NCI-H187 treated with DMSO at 0.1 percent for 48 hours (cell line): ENCODE measurements around the gene SWAP70.

ENCODE experiments used
- DNase-seq: peaks from one replicate; lab custom pipeline; 2025; lab: John Stamatoyannopoulos, UW

The SWAP70 gene

DNA sequence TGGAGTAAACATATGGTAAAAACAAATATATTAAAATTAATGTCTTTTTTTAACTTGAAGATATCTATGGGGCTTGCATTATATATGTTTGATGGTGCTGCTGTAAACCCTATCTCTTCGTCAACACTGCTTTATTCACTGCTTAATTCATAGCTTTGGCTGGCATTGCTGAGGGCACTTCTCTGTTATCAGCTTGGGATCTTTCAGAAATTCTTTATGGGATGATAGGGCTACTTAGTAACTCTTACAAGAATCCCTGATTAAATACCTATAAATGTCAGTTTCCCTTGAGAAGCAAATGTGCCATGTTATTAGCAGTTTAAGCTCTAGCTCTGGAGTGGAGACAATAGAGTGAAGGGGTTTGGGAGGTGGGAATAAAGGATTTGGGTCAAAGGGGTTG is 112.3 kb downstream of the SWAP70 start:
- DNase-seq = no peak

DNA sequence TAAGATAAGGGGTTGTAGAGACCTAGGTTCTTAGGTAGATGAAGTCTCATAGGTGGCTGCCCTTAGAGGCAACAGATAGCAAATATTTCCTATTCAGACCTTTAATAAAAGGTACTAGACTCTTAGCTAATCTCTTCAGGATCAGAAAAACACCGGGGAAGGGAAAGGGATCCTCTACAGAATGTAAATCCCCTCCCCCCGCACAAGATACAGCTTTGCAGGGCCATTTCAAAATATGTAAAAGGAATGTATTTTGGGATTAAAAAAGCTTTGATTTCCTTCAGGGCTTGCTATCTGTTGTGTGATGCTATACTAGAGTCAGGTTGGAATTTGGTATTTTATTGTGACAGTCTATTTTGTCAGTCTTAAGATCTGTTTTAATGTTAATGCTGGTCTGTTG is 113.2 kb downstream of the SWAP70 start:
- no peak for DNase-seq

DNA sequence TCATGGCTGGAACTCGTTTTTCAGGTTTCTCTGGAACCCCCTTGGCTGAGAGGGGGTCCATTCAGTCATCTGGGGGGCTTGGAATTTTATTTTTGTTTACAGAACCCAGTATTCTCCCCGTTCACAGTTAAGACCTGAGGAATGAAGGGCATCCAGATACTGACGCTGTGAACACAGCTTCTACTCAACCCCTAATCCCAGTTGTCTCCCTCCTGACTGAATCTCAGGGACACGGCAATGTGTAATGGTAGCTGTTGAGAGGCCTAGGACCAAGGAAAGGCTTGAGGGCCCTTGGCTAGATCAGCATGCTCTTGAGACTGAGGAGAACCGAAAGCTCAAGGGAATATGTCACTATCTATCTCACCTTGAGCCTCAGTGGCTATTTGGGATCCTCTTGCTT is 113.6 kb downstream of the SWAP70 start:
- DNase-seq = no peak

DNA sequence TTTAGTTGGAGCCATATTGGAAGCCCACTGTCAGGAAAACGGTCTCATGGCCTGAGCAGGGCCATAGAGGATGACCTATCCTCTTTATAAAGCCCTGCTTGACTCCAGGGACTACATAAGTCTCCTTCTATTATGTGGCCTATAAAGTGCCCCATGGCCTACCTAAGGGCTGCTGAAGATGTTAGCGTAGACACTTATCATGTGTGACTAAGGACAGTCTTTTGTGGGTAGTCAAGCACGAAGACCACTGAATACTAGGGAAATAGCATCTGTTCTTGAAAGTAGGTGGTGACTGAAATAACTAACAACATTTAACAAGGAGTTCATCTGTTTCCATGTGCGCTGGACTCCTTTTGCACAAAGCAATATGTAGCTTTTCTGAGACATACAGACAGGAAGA is 117.1 kb downstream of the SWAP70 start:
- DNase-seq = no peak

DNA sequence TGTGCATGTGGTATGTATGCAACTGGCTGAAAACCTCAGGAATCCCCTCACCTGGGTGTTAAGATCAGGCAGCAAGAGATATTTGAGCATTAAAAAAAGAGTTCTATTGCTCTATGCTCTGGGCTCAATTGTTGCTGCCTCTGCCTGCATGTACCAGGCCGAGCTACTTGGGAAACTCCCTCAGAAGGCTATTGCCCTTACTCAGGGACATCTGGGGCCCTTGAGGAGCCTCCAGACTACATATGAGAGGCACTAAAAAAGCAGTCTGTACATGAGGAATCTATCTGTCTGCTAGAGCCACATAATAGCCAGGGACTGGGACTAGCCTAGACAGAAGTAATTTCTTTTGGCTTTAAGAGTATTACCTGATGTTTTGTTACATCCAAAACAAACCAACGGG is 120.1 kb downstream of the SWAP70 start:
- no peak for DNase-seq

DNA sequence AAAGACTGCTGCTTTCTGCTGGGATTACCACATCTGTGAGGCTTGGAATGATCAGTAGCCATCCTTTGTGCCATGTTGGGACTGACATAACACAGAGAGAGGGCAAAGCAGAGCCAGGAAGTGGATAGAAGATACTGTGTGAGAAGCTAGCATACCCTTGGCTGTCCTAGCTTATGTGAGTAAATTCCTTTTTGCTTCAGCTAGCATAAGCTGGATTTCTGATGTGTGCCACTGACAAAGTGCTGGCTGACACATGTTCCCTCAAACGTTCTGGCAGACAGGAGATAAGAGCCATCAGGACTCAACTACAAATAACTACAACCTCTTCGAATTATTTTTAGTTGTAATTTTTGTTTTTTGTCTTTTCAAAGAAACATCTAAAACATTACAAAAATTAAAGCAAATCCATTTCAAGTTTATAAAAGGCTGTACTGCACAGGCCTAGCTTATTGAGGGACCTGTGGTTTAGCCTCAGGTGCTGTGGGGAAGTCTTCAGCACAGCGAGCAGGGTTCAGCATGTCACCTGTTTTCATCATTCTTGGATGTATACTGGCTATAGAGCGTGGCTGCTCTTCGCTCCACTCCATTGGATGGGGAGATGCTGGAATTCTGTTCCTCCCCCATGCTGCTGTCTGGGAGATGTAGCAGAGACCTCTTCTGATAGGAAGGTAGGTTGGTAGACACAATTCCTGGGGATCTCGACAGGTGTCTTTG is 120.9 kb downstream of the SWAP70 start:
- DNase-seq = no peak

DNA sequence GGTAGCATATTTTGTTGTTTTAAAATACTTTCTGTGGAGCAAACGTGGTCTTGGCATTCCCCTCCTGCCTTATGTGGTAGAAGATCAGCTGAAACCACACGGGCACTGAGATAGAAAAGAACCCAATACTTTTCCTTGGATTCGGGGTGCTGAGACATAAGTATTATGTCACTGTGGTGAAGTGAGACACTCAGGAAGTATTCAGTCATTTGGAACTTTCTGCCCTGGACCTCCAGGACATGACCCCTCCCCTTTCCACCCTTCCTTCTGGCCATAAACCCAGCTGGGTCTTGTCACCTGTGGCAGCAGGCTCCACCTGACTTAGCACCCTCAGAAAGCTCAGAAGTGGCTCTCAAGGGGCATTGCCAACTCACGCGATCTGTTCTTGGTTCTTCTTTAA is 123.4 kb downstream of the SWAP70 start:
- no peak for DNase-seq

DNA sequence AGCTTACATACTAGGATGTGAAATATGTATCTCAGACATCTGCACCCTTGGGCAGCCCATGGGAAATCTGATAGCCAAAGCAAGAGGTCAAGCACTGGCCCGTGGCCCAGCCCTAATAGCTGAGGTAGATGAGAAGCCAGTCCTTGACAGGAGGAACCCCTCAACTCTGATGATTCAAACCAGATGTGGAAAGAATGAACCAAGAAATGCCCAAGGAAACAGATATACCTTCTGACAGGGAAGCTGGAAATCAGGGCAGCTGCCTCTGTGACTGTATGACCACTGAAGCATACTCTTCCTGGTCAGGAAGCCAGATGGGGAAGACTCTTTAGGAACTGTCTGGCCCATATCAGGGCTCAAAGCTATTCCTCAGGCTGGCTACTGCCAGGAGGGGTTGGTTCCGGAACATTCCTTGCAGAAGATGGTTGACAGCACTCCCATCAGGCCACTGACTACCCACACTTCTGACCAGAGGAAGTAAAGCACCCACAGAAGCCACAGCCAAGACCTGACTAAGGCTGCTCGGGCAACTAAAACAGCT is 124.2 kb downstream of the SWAP70 start:
- DNase-seq = no peak

DNA sequence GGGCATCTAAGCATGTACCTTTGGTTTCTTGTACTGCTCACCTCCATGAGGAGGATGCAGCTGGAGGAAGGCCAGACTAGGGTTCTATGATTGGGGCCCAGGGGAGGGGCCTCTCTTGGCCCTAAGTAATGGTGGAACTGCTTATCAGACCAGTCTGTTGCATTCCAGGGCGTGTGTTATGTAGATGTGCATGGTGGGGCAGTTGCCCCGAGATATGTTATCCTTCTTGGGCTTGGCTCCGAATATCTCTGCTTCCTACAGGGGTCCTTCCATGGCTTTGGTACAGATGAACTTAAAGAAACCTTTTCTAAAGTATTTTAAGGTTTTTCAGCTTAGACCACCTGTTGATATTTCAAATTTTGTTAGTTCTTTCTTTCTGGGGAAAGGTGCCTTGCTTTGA is 126.0 kb downstream of the SWAP70 start:
- DNase-seq = no peak

DNA sequence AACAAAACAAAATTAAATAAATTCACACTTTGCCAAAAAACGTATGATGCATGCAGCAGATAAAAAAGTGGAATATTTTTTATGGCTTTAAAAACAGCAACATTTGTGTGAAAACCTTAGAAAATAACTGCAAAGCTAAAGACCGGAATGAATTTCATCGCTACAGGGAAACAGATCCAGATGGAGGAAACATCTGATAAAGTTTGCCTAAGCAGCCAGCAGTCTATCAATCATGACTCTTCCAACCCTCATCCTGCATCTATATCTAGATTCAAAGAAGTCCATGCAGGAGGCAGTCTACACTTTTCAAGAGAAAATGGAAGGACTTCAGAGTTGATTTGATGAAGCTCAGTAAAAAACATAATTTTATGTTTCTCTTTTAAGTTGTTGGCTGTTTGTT is 126.8 kb downstream of the SWAP70 start:
- DNase-seq = no peak

DNA sequence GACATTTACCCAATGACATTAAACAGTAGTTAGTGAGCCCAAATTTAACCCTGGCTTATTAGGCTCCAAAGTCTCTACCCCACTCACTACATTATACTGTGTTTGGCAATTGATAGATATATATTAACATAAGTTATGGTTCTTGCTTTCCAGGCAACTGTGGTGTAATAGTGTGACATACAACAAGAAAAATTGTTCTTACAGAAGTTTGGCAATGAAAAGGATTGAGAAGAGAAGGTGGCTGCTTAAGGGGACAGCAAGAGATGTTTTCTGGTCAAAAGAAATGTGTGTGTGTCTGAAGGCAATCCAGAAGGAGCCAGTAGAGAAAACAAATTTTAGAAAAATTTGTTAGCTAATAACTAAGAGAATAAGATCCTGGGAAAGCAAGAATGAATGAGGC is 132.4 kb downstream of the SWAP70 start:
- DNase-seq = no peak

DNA sequence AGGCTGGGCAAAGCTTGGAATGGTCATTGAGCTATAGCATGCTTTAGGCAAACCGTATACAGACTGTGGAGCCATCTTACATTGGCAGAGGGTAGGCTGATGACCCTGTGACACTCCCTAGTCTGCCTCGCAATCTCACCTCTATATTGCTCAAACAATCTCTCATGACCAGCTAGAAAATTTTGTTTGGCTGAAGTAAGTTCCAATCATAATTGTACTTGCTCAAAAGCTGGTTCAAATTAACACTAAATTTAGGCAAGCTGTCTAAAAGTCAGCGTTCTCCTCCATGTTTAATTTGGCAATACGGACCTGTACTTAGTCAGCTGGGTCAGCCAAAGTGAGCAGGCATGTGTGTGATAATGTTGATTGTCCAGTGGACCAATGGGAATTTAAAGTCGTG is 133.0 kb downstream of the SWAP70 start:
- DNase-seq = no peak

DNA sequence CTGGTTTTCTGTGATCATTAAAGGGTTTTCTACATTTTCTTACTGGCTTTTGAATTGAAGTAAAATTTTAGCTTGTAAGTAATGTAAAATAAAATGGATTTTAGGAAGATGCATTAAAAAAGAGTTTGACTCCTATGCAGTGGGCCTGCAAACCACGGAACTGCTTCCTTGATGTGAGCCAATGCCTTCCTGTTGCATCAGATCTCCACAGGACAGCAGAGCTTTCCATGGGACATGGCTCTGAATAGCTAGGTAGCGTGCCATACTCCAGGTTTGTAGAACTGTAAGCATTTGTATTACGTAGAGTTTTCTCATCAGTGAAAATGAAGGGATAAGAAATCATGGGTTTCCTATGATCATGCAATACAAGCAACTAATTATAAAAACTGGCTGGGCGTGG is 133.4 kb downstream of the SWAP70 start:
- no peak for DNase-seq

DNA sequence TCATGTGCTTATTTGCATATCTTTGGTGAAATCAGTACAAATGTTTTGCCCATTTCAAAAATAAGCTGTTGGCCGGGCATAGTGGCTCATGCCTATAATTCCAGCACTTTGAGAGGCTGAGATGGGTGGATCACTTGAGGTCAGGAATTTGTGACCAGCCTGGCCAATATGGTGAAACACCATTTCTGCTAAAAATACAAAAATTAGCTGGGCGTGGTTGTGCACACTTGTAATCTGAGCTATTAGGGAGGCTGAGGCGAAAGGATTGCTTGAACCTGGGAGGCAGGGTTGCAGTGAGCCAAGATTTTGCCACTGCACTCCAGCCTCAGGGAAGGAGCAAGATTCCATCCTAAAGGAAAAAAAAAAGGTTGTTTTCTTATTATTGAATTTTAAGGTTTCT is 136.0 kb downstream of the SWAP70 start:
- DNase-seq = no peak

DNA sequence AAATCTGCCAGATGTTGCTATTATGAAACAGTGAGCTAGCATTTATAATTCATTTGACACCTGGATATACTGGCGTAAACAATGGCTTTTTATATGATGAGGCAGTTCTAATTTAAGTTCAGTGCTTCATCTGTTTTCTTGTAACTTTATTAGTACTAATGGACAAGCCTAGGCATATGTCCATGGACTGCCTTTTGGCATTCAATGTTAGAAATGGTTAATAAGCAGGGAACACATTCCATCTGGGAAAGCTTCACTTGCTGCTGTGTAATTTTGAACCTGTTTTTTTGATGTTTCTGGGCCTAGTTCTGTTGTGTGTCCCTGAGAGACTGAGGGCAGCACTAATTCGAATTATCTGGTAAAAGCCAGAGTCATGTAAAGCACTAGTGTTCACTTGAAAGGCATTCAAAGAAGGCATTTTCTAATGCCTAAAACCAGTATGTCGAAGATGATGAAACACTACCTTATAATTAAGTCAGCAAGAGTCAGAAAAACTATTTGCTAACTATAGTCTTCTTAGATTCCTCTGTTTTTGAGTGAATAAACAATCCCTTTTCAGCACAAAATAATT is 138.5 kb downstream of the SWAP70 start:
- DNase-seq = no peak
